PFSK-1 (cell line): Measurements from ENCODE around the gene ACADSB.

Experiments
- FOXP2 ChIP-seq: optimal IDR thresholded peaks from 2 replicates; pipeline ENCODE3; 2011; ENCODE audit warnings: borderline replicate concordance, control low read depth, inconsistent platforms; ENCODE audit not compliant: insufficient read depth; ENCODE audit errors: extremely low read length, extremely low read depth
- POLR2AphosphoS5 ChIP-seq: IDR thresholded peaks from 2 replicates; pipeline ENCODE4 v1.6.1; 2012; ENCODE audit warnings: low read depth, mild to moderate bottlenecking, control low read depth, low read length, moderate library complexity
- SIN3A ChIP-seq: IDR thresholded peaks from 2 replicates; pipeline ENCODE4 v1.6.1; 2012; ENCODE audit warnings: mild to moderate bottlenecking, low read length, moderate library complexity, borderline replicate concordance; ENCODE audit not compliant: insufficient read depth
- TAF1 ChIP-seq: IDR thresholded peaks from 2 replicates; pipeline ENCODE4 v1.6.1; 2012; ENCODE audit warnings: low read length, control low read depth, borderline replicate concordance; ENCODE audit not compliant: insufficient read depth
- TF ChIP-seq, protein P1 (sequence below), 2 experiments: IDR thresholded peaks; 2 replicates each; pipeline versions ENCODE4 v1.6.1 to v1.8.0; 2011 to 2012; ENCODE audit warnings: low read depth in 2 of 2, low read length in 2 of 2, control low read depth in 1 of 2, inconsistent platforms in 1 of 2, mild to moderate bottlenecking in 1 of 2, moderate library complexity in 1 of 2; ENCODE audit not compliant: insufficient read depth in 1 of 2

Gene ACADSB

DNA sequence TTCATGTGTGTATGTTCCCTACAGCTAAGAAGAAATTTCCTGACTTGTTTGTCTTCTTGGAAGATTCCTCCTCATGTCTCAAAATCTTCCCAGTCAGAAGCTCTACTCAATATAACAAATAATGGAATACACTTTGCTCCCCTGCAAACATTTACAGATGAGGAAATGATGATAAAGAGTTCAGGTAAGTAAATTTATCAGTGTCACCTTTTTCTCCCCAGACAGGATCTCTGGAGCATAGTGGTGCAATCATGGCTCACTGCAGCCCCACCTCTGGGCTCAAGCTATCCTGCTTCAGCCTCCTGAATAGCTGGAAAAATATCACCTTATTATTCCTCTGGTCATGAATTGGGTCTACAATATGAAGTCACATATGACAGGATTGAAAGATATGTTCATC is 25.5 kb downstream of the ACADSB start:
- TF ChIP-seq FOXP2 (no peak), SIN3A (no peak), POLR2AphosphoS5 (no peak), TAF1 (no peak)
- TF ChIP-seq, protein P1, sequence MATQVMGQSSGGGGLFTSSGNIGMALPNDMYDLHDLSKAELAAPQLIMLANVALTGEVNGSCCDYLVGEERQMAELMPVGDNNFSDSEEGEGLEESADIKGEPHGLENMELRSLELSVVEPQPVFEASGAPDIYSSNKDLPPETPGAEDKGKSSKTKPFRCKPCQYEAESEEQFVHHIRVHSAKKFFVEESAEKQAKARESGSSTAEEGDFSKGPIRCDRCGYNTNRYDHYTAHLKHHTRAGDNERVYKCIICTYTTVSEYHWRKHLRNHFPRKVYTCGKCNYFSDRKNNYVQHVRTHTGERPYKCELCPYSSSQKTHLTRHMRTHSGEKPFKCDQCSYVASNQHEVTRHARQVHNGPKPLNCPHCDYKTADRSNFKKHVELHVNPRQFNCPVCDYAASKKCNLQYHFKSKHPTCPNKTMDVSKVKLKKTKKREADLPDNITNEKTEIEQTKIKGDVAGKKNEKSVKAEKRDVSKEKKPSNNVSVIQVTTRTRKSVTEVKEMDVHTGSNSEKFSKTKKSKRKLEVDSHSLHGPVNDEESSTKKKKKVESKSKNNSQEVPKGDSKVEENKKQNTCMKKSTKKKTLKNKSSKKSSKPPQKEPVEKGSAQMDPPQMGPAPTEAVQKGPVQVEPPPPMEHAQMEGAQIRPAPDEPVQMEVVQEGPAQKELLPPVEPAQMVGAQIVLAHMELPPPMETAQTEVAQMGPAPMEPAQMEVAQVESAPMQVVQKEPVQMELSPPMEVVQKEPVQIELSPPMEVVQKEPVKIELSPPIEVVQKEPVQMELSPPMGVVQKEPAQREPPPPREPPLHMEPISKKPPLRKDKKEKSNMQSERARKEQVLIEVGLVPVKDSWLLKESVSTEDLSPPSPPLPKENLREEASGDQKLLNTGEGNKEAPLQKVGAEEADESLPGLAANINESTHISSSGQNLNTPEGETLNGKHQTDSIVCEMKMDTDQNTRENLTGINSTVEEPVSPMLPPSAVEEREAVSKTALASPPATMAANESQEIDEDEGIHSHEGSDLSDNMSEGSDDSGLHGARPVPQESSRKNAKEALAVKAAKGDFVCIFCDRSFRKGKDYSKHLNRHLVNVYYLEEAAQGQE (IDR thresholded peaks at IDR 0.05; ENCODE audit: insufficient read depth in 1 of 2, low read depth in 2 of 2, low read length in 2 of 2): no peak

DNA sequence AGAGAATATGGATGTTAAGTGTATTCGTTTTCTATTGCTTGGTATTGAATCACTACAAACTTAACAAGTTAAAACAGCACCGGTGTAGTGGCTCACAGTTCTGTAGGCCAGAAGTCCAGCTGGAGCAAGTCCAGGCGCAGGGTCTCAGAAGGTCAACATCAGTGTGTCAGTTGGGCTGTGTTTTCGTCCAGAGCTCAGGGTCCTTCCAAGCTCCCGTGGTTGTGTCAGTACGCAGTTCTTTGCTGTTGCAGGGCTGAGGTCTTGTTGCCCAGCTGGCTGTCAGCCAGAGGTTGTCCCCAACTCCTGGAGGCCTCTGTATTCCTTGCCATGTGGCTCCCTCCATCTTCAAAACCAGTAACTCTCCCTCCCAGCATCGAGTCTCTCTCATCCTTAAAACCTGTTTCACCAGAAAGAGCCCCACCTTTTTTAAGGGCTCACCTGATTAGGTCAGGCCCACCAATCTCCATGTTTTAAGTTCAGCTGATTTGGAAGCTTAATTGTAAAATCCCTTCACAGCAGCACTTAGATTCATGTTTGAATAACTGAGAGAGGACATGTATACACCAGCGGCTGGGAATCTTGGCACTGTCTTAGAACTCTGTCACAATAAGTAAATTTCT is 26.8 kb downstream of the ACADSB start:
- no peak for TF ChIP-seq POLR2AphosphoS5
- TF ChIP-seq TAF1: no peak
- TF ChIP-seq FOXP2: no peak
- TF ChIP-seq, protein P1 (IDR thresholded peaks at IDR 0.05; ENCODE audit: insufficient read depth in 1 of 2, low read depth in 2 of 2, low read length in 2 of 2): no peak
- no peak for TF ChIP-seq SIN3A

DNA sequence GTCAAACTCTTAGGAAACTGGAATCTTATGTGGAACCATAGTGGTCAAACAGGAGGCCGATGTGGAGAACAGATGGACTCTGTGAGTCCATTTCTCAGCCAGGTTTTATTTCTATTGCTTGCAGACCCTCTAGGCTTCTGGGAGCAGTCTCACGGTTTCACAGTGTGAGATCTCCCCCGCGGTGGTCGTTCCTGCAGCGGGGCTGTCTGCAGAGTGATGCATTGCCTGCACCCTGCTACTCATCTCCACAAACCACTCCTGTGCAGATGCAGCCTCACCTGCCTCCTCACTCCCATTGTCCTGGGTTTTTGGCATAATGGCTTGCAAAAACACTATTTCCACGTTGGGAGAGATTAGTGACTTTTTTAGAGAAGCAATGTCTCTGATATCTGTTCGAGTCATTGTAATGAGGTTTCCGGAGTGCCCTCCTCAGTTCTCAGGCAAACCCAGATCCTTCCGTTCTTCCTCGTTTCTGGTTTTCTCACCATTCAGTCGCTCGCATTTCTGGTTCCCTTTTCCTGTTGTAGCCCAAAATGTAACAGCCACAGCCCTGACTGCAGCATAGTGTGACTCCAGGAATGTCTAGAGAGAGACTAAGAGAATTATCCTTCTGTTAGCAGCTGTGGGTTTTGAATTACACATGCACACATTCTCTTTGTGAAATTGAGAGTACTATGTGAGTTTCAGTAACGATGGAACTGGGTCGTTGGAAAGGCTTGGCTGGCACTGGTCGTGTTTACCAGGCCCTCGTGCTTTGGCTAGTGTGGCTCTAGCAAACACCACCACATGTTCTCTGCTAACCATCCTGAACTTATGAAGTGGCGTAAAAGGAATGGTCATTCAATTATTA is 30.2 kb downstream of the ACADSB start:
- TF ChIP-seq, protein P1 (IDR thresholded peaks at IDR 0.05; ENCODE audit: insufficient read depth in 1 of 2, low read depth in 2 of 2, low read length in 2 of 2): no peak
- no peak for TF ChIP-seq SIN3A
- no peak for TF ChIP-seq FOXP2
- TF ChIP-seq TAF1: no peak
- no peak for TF ChIP-seq POLR2AphosphoS5

DNA sequence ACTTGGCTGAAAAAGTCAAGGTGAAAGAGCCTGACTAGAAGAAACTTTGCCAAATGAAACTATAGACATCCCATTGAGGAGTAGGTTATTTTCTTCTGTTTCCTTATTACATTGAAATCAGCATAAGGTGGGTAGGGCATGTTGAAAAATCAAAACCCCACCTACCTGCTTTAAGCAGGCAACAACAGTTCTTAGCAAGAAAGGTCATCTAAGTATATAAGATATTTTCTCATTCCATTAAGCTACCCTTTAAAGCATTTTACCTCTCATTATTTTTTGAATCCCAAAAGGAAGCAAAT is 30.8 kb downstream of the ACADSB start:
- TF ChIP-seq TAF1: no peak
- TF ChIP-seq, protein P1 (IDR thresholded peaks at IDR 0.05; ENCODE audit: insufficient read depth in 1 of 2, low read depth in 2 of 2, low read length in 2 of 2): no peak
- no peak for TF ChIP-seq POLR2AphosphoS5
- TF ChIP-seq FOXP2: no peak
